Neural crest cell (in vitro differentiated cells): Measurements from ENCODE around the gene NELL1. TPM values are rescaled to one million over a fixed set of nuclear protein-coding genes. Genes with fewer than 3 reads are reported as not detected.

Source experiments
- DNase-seq: peaks from one replicate; pipeline ENCODE4 v3.0.0; 2021; ENCODE audit warnings: low read depth, mixed read lengths, low spot score
- H3K27ac Mint-ChIP-seq: one replicate; pipeline ENCODE4 v1.8.0; 2021; ENCODE audit warnings: mild to moderate bottlenecking, mixed read lengths; ENCODE audit not compliant: unreplicated experiment
- H3K27me3 Mint-ChIP-seq: 2 replicates; pipeline ENCODE4 v1.8.0; 2021; ENCODE audit warnings: low read depth, mild to moderate bottlenecking, mixed read lengths
- H3K36me3 Mint-ChIP-seq: 2 replicates; pipeline ENCODE4 v1.8.0; 2021; ENCODE audit warnings: low read depth, mild to moderate bottlenecking, mixed read lengths
- H3K4me1 Mint-ChIP-seq: 2 replicates; pipeline ENCODE4 v1.8.0; 2021; ENCODE audit warnings: mixed read lengths
- H3K4me3 Mint-ChIP-seq: one replicate; pipeline ENCODE4 v1.8.0; 2021; ENCODE audit warnings: mild to moderate bottlenecking, mixed read lengths
- H3K9me3 Mint-ChIP-seq: 2 replicates; pipeline ENCODE4 v1.8.0; 2021; ENCODE audit warnings: mixed read lengths
- CTCF ChIP-seq: fragments of 200-600 bp; sonication (generic); conservative IDR thresholded peaks from 2 replicates; pipeline ENCODE4 v1.5.0; 2021; ENCODE audit warnings: antibody characterized with exemption, mild to moderate bottlenecking
- total RNA-seq: library from RNA; stranded (reverse); gene quantifications from 2 replicates; pipeline ENCODE4 v1.2.1, GENCODE V29; 2021

The NELL1 gene
- total RNA-seq, 1 donor from 2014 or later, result 0.51 TPM

DNA sequence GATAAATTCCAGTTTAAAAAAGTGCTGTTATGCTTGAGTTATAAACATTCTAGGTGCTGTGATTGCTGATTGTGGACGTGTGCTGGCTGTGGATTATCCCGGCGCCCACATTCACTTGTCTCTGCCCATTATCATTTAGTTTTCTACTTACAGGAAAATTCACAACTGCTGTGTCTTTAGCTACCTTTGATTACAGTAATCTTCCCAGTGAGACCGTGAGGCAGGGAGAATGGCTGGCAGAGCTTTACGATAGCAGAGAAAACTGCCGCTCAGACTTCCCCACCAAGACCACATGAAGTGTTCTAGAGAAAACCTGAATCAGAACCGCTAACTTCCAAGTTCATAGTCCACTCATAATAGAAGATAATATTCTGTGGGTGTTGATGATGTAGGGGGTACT is 34.6 kb upstream of the NELL1 start:
- Mint-ChIP-seq H3K36me3 (no peaks in the 10 kb centered on the region), H3K9me3 (no peaks in the 10 kb centered on the region), H3K4me3 (no peak overlapping the region), H3K27me3 (peaks cover 2% of the 10 kb centered on the region), H3K27ac (no peak overlapping the region), H3K4me1 (no peaks in the 10 kb centered on the region)
- DNase-seq, result no peak
- TF ChIP-seq CTCF, result no peak

DNA sequence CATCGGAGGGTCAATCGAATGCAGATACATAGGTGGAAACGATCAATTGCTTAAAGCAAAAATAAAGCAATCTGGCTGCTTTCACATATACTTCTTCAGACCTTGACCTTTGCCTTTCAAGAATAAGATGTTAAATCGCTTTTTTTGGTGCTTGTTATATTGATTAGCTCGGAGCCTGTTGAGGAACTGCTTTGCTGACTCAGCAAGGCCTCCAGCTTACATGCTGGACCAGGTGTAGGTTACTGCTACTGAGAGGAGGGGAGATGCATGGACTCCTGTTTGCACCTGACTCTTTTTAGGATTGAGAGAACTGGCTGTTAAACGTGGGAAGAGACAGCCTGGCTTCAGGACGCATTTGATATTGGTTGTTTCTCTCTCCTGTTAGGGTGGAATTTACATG is 31.3 kb upstream of the NELL1 start:
- peaks cover 2% of the 10 kb centered on the region for H3K27me3 Mint-ChIP-seq
- no peak for TF ChIP-seq CTCF
- no peaks in the 10 kb centered on the region for H3K9me3 Mint-ChIP-seq
- no peaks in the 10 kb centered on the region for H3K4me1 Mint-ChIP-seq
- no peak overlapping the region for H3K4me3 Mint-ChIP-seq
- no peaks in the 10 kb centered on the region for H3K36me3 Mint-ChIP-seq
- no peak overlapping the region for H3K27ac Mint-ChIP-seq
- DNase-seq, result no peak

DNA sequence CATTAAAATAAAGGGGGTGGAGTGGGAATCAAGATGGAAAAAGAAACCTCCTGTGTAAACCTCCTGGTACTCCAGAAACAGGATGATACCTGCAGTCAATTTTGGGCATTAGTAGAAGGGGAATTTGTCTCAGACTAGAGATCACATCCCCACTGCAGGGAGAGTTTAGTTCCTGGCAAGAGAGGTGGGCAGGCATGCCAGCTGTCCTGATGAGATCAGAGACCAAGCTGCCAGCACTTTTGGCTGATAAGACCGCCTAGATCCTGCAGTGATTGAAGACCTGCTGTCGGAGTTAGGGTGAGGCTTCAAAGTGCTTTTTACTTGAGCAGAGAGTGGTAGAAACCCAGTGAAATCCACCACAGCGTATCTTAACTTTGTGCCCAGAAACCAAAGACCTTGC is 29.7 kb upstream of the NELL1 start:
- Mint-ChIP-seq H3K4me1 (no peaks in the 10 kb centered on the region), H3K9me3 (no peaks in the 10 kb centered on the region), H3K4me3 (no peak overlapping the region), H3K36me3 (no peaks in the 10 kb centered on the region), H3K27ac (no peak overlapping the region), H3K27me3 (peaks cover 5% of the 10 kb centered on the region)
- no peak for TF ChIP-seq CTCF
- no peak for DNase-seq

DNA sequence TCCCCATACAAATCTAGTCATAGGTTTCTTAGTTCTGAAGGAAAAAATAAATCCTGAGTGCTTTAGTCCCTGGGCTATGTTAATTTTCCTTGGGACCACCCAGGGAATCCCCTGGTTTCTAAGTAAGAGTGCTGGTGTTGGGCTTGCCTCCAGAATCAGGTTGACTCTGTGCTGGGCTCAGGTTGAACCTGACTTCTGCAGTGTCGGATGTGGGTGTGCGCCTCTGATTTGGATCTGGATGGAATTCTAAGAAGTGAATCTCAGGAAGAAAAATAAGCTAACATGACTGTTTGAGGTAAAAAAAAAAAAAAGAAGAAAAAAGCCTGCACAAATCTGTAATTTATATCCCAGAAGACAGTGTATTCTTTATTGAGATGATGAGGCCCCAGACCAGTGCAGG is 29.0 kb upstream of the NELL1 start:
- Mint-ChIP-seq H3K27ac (peak overlapping the region; percentile 19), H3K27me3 (peaks cover 8% of the 10 kb centered on the region), H3K4me1 (no peaks in the 10 kb centered on the region), H3K9me3 (no peaks in the 10 kb centered on the region), H3K4me3 (no peak overlapping the region), H3K36me3 (no peaks in the 10 kb centered on the region)
- no peak for TF ChIP-seq CTCF
- no peak for DNase-seq

GRCh38 chr11:20644360-20644759 is 25.0 kb upstream of the NELL1 start:
- H3K27me3 Mint-ChIP-seq, result peaks cover 5% of the 10 kb centered on the region
- H3K27ac Mint-ChIP-seq, result no peak overlapping the region
- no peak for DNase-seq
- no peaks in the 10 kb centered on the region for H3K36me3 Mint-ChIP-seq
- no peaks in the 10 kb centered on the region for H3K4me1 Mint-ChIP-seq
- H3K4me3 Mint-ChIP-seq, result no peak overlapping the region
- no peak for TF ChIP-seq CTCF
- H3K9me3 Mint-ChIP-seq, result no peaks in the 10 kb centered on the region

GRCh38 chr11:20647976-20648565 is 21.3 kb upstream of the NELL1 start:
- DNase-seq, result peak; percentile 71
- TF ChIP-seq CTCF, result peak; percentile 97
- no peaks in the 10 kb centered on the region for H3K9me3 Mint-ChIP-seq
- no peak overlapping the region for H3K27ac Mint-ChIP-seq
- no peak overlapping the region for H3K4me3 Mint-ChIP-seq
- no peaks in the 10 kb centered on the region for H3K36me3 Mint-ChIP-seq
- no peaks in the 10 kb centered on the region for H3K4me1 Mint-ChIP-seq
- H3K27me3 Mint-ChIP-seq, result peaks cover 18% of the 10 kb centered on the region
